ENCODE results near the gene JAKMIP1.

DNA sequence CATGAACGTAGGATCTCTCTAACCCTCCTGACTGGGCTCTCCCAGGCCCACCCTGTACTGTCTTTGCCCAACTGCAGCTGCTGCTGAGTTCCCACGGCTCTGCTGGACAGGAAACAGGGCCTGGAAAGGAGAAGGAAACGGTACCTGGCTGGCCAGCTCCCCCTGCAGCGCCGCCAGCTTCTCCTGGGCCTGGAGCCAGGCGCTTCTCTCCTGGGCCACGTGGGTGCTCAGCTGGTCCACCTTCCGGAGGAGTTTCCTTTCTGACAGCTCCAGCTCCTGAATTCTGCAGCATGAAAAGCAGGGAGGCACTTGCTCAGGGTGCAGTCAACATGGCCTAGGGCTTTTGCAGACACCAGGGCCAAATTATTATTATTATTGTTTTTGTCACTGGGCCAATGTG is 188.7 kb downstream of the JAKMIP1 start:
- TF ChIP-seq YY1 (IDR thresholded peaks at IDR 0.05; ENCODE audit: low read depth), result no peak
- TF ChIP-seq, protein P1, sequence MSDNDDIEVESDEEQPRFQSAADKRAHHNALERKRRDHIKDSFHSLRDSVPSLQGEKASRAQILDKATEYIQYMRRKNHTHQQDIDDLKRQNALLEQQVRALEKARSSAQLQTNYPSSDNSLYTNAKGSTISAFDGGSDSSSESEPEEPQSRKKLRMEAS (IDR thresholded peaks at IDR 0.05), result peak; percentile 35; the same call in 1 of the 2 replicates
- no peak for TF ChIP-seq NFIC (IDR thresholded peaks at IDR 0.05)
- TF ChIP-seq TCF12 (IDR thresholded peaks at IDR 0.05; ENCODE audit: low read depth), result no peak
- TF ChIP-seq RAD21 (IDR thresholded peaks at IDR 0.05; ENCODE audit: low read depth), result no peak
- TF ChIP-seq ZBTB7A (IDR thresholded peaks at IDR 0.05; ENCODE audit: low read depth), result no peak
- TF ChIP-seq, protein P2, sequence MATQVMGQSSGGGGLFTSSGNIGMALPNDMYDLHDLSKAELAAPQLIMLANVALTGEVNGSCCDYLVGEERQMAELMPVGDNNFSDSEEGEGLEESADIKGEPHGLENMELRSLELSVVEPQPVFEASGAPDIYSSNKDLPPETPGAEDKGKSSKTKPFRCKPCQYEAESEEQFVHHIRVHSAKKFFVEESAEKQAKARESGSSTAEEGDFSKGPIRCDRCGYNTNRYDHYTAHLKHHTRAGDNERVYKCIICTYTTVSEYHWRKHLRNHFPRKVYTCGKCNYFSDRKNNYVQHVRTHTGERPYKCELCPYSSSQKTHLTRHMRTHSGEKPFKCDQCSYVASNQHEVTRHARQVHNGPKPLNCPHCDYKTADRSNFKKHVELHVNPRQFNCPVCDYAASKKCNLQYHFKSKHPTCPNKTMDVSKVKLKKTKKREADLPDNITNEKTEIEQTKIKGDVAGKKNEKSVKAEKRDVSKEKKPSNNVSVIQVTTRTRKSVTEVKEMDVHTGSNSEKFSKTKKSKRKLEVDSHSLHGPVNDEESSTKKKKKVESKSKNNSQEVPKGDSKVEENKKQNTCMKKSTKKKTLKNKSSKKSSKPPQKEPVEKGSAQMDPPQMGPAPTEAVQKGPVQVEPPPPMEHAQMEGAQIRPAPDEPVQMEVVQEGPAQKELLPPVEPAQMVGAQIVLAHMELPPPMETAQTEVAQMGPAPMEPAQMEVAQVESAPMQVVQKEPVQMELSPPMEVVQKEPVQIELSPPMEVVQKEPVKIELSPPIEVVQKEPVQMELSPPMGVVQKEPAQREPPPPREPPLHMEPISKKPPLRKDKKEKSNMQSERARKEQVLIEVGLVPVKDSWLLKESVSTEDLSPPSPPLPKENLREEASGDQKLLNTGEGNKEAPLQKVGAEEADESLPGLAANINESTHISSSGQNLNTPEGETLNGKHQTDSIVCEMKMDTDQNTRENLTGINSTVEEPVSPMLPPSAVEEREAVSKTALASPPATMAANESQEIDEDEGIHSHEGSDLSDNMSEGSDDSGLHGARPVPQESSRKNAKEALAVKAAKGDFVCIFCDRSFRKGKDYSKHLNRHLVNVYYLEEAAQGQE (IDR thresholded peaks at IDR 0.05; ENCODE audit: low read depth), result 0 out of 2 replicates have a peak, but pooled peaks have one; percentile 20
- TF ChIP-seq EP300 (IDR thresholded peaks at IDR 0.05; ENCODE audit: borderline replicate concordance), result no peak
- TF ChIP-seq FOXM1 (IDR thresholded peaks at IDR 0.05; ENCODE audit: borderline replicate concordance, low read depth), result no peak
- no peak for TF ChIP-seq CREB1 (IDR thresholded peaks at IDR 0.05; ENCODE audit: low read depth)
- TF ChIP-seq TEAD4 (IDR thresholded peaks at IDR 0.05), result no peak
